ENCODE results near the gene CFAP74. TPM values are rescaled to one million over a fixed set of nuclear protein-coding genes. Genes with fewer than 3 reads are reported as not detected.

CFAP74 gene
- total and polyA plus RNA-seq, 2 donors (not counting 3 experiments of a cell fraction or from before 2014, with no cell fraction given) = not detected

DNA sequence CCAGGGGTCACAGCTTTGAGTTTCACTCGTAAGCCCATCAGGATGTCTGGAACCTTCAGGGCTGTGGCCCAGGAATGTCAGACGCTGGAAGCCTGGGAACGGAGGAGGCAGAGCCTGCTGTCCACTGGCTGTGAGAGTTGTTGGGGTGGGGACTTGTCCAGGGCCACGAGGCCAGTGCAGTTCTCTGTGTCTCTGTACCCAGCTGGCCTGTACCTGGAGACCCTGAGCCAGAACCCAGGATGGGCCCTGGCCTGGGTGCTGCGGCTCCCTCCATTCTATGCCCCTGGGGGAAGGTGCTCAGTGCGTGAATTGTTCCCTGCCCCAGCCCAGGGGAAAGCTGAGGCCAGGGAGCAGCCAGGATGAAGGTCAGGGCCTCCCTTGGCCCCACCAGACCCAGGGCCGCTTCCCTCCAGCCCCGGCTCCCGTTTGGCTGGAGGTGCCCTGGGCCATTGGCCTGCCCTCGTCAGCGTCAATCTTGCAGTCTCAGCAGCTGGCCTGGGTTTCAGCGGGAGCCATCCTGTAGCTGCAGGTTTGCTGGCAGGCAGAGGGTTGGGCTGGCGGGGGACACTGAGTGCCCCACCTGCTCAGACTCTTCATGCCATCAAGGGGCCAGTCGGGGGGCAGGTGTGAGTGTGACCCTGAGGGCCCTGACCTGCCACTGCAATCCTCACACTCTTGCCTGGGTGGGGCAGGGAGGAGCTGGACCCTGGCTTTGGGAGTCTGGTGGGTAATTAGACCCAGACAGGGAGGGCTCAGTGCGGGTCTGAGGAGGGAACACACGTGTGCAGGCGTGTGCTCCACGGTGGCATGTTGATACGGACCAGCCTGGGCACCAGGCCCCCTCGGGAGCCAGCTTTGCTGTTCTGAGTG lies 89.2 kb downstream of the CFAP74 start:
- no peaks in the 10 kb centered on the region for H4K20me1 ChIP-seq (replicated peaks; ENCODE audit: control insufficient read depth, extremely low read depth, insufficient read depth, low read length)
- dilution Hi-C loops (cut with MboI; ENCODE audit: extremely low pct_ligation_motif_present, low sequenced_read_pairs) = no loop called here
- no peak overlapping the region for H3K4me3 ChIP-seq (replicated peaks in 1 of 3; ENCODE audit: insufficient read depth in 1 of 3, low read depth in 1 of 3, low read length in 3 of 3)
- BruUV-seq (replicated peaks) = no TSS peak
- H3K27me3 ChIP-seq (ENCODE audit: control insufficient read depth in 2 of 2, insufficient read depth in 2 of 2, low read length in 2 of 2) = no peaks in the 10 kb centered on the region
- no peak overlapping the region for H3K9ac ChIP-seq (replicated peaks; ENCODE audit: extremely low read depth, insufficient read depth, low read length)
- no peak for DNase-seq (ENCODE audit: low read depth, low spot score)
- H3K9me3 ChIP-seq (replicated peaks; ENCODE audit: control insufficient read depth, insufficient read depth, low read length) = no peaks in the 10 kb centered on the region
- ChIA-PET POLR2A (no interaction called here), CTCF (interaction anchor here (1.4 kb wide), 1 partner anchor 8 kb away, joined by 5 read pairs; no protein-coding TSS in a partner anchor)
- H3K4me2 ChIP-seq (ENCODE audit: insufficient read depth, low read length) = no peak overlapping the region
- H3K79me2 ChIP-seq (ENCODE audit: control insufficient read depth, insufficient read depth, low read length) = no peaks in the 10 kb centered on the region
- no peaks in the 10 kb centered on the region for H3K9me1 ChIP-seq (replicated peaks; ENCODE audit: control insufficient read depth, extremely low read depth, insufficient read depth, low read length)
- no peaks in the 10 kb centered on the region for H3K36me3 ChIP-seq (ENCODE audit: control insufficient read depth in 2 of 2, extremely low read depth in 1 of 2, insufficient read depth in 2 of 2, low read length in 2 of 2)
- TF ChIP-seq GATA2 (IDR thresholded peaks at IDR 0.05; ENCODE audit: insufficient read depth, insufficient read length, low read depth, low read length) = no peak
- no peak for TF ChIP-seq POLR2A (IDR thresholded peaks at IDR 0.05; ENCODE audit: low read depth, low read length)
- TF ChIP-seq FOS (IDR thresholded peaks at IDR 0.05; ENCODE audit: borderline replicate concordance, insufficient read depth, low read length) = no peak
- TF ChIP-seq EZH2 (IDR thresholded peaks at IDR 0.05; ENCODE audit: borderline replicate concordance, low read depth, low read length, severe bottlenecking) = no peak
- TF ChIP-seq JUN (IDR thresholded peaks at IDR 0.05; ENCODE audit: borderline replicate concordance, insufficient read depth, insufficient read length, low read depth) = no peak
- TF ChIP-seq MYC (IDR thresholded peaks at IDR 0.05; ENCODE audit: low read depth, low read length) = no peak
- TF ChIP-seq, protein P1, sequence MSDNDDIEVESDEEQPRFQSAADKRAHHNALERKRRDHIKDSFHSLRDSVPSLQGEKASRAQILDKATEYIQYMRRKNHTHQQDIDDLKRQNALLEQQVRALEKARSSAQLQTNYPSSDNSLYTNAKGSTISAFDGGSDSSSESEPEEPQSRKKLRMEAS (IDR thresholded peaks at IDR 0.05; ENCODE audit: insufficient read depth, insufficient read length) = no peak
- H3K27ac ChIP-seq (ENCODE audit: insufficient read depth, low read depth, low read length) = no peak overlapping the region
- FAIRE-seq = no peak
- H3K4me1 ChIP-seq (ENCODE audit: control insufficient read depth, extremely low read depth, insufficient read depth, low read length) = peaks cover 9% of the 10 kb centered on the region
- H2AFZ ChIP-seq (ENCODE audit: low read depth, low read length) = no peak overlapping the region
- intact Hi-C loops (cut with micrococcal nuclease) = loop anchor here (10.0 kb wide), 1 partner anchor 220 kb away; no protein-coding TSS in a partner anchor

All from endothelial cell of umbilical vein (primary cell).